ENCODE measurements around the gene ITPK1.
A peak's percentile ranks its signal among the peaks of the same experiment; 100 is the strongest.

The ITPK1 gene

DNA sequence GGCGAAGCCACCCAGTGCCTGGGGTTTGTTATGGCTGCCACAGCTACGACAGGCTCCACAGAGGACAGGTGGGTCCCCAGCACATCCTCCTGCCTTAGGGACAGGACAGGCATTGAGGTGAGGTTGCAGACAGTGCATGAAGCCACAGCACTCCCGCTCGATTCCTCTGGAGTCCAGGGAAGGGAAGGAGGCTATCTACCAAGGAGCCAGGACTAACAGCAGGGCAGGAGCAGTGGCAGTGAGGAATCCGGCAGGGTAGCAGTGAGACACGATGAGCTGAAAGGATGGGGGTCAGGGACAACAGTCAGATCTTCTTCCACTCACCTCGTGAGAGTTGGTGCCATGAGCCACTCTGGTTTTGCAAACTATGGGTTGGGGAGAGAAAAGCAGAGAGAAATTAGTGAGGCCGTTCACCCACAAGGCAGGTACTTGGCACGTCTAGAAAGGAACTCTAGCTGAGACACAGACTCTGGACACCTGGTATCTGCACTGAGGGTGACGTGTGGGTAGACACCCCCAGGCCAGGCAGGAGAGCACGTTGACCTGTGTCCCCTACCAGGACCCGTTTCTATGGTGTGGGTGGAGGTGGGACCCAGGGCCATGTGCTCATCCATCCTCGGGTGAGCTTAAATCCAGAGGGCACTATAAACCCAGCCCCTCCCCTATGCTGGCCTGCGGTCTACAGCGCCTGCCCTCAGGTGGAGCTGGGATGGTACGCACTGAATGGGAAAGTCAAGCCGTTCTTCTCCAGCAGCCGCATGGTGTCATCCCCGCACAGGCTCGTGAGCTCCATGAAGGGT, 153.5 kb downstream of the ITPK1 start:
- DNase-seq: no peak

GRCh38 chr14:92961567-92961855, 154.2 kb downstream of the ITPK1 start:
- DNase-seq: no peak

DNA sequence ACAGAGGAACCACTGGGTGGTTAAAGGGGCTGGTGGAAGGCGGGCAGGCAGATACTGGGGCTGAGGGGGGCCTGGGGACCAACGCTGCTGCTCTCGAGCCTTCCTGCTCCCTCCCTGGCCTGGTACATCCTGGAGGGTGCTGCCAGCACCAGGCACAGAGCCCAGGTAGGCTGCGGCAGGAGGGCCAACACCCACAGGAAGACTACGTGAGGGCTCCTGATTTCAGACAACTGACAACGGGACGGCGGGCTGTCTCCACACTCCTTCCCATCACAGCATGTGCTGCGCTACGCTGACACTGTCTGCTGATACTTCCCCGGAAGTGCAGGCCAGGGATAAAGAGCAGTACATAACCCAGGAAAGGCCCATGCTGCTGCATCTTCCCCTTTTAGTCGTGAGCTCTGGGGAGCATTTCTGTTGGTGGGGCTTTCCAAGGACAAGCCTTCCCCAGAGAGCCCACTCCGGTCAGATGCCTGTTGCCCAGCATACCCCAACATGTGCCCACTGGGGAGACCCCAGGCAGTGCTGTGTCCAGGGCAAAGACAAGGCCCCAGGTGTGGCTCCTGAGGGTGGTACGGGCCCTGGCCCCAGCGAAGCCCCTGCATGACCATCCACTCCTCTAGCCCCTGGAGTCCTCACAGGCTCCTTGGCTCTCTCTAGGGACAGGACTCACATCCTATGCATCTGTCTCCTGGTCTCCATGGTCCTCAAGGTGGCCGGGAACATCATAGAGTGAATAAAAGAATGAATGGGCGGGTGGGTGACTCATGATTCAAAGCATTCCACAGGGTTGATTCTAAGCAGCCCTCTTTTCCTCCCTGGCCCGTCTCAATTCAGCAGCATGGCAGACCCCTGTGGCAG, 154.8 kb downstream of the ITPK1 start:
- no peak for DNase-seq

- no peak for DNase-seq
Observed at GRCh38 chr14:92959761-92960680, 155.7 kb downstream of the ITPK1 start.

GRCh38 chr14:92959189-92959531, 156.6 kb downstream of the ITPK1 start:
- DNase-seq: peak; percentile 55 to 86

DNA sequence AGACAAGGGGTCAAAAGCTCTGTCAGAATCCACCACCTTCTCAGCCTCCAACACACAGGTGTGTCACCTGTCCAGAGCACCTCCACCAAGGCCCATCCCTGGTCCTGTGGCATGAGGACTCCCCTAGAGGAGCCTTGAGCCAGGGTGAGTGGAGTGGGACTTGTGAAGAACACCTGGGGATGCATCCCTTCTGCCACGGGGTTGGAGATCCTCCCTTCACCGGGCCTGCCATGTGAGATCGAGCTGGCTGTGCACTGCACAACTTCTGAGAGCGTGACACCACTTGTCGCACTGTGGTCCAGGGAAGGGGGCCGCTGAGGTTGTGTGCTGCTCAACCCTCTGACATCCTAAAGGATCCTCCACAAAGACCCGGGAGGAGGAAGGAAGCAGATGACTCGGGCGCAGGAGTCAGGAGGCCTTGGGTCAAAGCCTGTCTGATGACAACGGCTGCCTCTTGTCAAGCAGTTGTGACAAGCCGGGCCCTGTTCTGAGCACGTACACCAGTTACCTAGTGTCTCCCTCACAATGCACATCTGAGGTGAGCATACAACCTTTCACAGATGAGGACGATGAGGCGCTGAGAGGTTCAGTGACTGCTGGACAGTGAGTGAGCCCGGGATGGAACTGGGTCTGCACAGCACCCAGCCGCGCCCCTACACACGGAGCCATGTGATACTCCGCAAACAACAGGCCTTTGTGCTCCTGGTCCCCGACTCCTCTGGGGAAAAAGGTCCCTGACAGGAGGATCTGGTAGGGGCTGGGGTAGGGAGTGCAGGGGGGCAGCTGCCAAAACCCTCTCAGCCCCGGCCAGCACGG, 157.1 kb downstream of the ITPK1 start:
- peak; percentile 71 to 86 for DNase-seq

GRCh38 chr14:92956961-92957360, 158.8 kb downstream of the ITPK1 start:
- no peak for DNase-seq

GRCh38 chr14:92955381-92955780, 160.3 kb downstream of the ITPK1 start:
- no peak for DNase-seq

- DNase-seq: no peak
Observed at GRCh38 chr14:92954933-92955332, 160.8 kb downstream of the ITPK1 start.

GRCh38 chr14:92953526-92953925, 162.2 kb downstream of the ITPK1 start:
- DNase-seq: no peak

DNA sequence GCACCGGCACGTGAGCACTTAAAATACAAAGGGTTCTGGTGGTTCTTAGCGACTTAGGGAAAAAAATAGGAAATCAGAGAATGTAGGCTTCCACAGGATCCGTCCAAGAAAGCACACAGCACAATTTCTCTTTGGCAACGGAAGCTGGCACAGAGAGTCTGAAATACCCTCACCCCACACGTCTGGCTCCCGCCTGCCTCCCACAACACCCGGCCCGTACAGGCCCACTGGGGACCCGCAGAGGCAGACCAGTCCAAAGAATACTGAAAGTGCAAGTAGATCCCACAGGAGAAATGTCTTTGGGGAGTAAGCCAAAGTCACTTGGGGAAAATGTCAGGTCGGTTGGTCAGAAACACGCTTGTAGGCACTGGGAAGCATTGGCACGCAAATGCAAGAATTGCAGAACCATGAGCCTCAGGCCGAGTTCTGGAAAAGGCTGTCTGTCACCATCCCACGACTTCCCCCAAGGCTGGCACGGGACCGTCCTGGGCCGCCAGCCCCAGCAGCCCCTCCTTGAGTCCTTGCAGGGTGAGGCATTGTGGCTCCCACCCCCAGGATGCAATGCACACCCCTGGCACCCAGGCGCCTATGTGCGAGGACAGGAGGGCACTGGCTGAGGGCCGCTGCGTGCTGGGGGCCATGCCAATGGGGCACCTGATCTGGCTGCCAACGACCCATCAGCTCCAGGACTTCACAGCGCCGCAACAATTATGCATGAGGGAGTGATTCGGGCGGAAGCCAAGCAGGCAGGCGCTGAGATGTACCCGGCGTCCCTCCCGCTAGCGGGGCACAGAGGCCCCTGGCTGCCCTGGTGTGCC, 163.0 kb downstream of the ITPK1 start:
- DNase-seq: peak in 1 of 2 donors; percentile 57

- peak; percentile 78 to 84 for DNase-seq
Observed at GRCh38 chr14:92951912-92952471, 163.7 kb downstream of the ITPK1 start.

GRCh38 chr14:92951261-92951660, 164.5 kb downstream of the ITPK1 start:
- DNase-seq: no peak

DNA sequence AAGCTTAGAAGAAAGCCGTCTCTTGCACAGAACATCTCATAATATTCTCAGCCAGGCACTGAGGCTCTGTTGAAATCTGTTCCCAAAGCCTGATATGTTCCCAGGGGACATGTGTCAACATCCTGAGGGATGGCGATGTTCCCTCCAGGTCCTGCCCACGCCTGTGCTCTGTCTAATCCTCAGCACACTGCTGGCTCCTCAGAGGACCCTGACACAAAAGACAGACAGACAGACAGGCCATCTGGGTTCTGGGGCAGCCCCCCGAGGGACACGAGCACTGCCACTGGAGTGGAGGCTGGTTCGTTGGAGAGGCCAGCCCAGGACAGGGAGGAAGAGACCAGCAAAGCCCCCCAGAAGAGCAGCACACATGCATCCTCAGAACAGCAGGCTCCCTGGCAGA, 165.0 kb downstream of the ITPK1 start:
- no peak for DNase-seq

DNA sequence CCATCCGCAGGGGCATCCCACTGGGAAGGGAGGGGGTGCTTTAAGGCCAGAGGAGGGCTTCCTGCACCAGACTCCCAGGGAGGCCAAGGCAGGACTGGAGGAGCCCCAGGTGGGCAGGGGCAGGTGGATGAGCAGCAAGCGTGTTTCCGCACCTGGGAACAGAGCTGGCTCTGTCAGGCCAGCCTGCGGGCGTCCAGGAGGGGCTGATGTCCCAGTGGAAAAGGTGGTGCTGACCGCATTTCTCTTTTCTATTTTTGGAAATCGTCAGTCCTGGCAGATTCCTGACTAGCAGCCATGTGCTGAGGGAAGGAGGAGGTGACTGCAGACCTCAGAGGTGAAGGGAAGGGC, 165.6 kb downstream of the ITPK1 start:
- no peak for DNase-seq

DNA sequence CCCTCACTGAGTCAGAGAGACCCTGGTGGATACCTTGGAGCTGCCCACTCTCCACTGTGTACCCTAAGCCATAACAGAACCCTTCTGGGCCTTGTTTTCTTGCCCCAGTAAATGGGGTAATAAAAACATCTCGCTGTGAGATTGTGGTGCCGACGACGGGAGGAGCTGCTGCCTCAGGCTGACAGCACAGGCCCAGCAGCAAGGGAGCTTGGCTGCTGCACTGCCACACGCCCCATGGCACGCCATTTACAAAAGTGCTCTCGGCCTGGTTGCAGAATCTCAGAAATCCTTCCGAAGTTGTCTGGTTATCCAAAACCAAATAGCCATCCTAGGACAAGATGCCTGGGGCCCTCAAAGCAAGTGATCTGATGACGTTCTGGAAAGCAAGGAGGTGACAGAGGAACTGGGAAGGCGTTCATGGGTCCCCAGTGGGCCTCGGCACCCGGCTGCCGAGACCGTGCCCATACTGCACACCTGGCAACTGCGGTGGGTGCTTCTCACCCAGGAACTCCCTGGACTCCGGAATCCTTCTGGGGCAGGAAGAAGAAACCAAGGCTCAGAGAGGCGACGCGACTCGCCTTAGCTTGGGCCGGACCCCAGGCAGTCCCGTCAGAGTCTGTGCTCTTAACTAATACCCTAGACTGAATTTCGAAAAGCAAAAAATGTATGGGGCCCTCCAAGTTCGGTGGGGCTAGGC, 166.1 kb downstream of the ITPK1 start:
- no peak for DNase-seq

DNA sequence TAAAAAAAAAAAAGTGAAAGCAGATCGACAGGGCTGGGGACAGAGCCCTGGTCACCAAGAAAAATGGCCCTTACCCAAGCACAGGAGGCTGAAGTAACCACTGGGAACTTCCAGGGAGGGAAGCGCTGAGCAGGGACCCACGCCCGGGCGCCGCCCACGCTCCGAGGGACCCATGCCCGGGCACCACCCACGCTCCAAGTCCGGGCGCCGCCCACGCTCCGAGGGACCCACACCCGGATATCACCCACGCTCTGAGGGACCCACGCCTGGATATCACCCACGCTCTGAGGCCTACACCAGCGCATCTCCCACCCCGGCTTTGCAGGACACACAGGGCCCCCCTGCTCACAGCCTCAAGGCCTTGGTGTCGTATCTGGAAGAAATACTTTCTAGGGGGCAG, 167.1 kb downstream of the ITPK1 start:
- DNase-seq: no peak

DNA sequence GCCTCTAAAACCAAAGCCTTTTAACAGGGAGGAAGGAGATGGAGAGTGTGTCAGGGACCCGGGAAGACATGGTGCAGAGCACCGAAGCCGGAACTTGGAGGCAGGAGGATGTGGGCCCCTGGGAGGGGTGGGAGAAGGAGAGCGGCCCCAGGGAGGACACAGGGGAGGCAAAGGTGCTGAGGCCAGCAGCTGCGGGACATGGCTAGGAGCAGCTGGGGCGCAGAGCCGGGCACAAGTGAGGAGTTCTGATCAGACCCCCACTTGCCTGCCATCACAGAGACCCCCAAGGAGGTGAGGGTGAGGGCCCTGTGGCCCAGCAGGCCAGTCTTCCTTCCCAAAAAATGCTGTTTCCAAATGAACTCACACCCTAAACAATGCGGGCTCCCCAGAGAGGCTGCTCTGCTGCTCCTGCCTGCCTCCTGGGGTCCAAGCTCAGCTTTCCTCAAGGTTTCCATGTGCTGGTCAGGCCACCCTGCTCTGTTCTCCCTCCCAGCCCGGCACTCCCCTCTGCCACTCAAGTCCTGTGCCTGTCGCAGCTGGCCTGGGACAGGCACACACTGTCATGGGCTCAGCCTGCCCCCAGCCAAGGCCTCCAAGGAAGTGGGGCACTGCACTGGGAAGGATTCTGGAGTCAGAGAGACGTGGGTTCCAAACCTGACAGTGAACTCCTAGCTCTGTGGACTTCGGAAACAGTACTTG, 168.7 kb downstream of the ITPK1 start:
- DNase-seq: no peak

DNA sequence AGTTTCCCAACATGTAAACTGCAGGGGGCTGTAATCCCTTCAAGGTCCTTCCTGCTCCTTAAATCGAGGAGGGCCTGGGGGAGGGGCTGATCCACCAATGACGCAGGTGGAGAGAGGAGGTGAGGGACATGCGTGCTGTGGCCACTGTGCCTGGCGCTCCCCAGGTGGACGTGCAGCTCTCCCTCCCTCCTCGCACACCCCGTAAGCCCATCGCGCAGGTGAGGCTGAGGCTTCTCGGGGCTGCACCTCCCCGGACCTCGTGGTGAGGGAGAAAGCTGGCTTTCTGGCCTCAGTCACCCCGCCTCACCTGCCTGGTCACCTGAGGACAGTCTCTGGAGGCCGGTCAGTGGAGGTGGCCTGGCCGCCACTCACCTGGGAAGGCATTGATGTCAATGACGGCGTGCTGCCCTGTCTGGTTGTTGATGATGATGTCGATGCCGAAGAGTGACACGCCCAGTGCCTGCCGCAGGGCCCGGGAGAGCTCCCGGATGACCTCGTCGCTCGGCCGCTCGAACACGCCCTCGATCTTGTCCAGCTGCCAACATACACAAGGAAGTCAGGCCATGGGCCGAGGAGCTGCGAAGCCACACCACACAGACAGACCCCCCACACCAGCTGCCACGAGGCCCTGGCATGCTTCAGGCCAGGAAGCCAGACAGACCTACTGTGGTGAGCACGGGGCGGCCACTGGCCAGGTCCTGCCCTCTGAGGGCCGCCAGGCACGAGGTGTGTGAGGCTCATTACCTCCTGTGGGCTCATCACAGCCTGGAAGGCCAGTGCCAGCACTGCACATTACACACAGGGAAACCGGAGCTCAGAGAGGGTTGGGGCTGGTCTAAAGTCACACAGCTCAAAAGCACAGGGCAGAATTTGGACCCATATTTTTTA, 169.5 kb downstream of the ITPK1 start:
- DNase-seq: no peak

Measured in hippocampal formation (tissue), 2 donors.